Globus pallidus (tissue), 1 donor: ENCODE measurements around the gene SERPINA1.

Experiments used
- DNase-seq: peaks from one replicate; pipeline ENCODE4 v3.0.0-alpha.2; 2015; ENCODE audit warnings: low spot score

Gene SERPINA1

DNA sequence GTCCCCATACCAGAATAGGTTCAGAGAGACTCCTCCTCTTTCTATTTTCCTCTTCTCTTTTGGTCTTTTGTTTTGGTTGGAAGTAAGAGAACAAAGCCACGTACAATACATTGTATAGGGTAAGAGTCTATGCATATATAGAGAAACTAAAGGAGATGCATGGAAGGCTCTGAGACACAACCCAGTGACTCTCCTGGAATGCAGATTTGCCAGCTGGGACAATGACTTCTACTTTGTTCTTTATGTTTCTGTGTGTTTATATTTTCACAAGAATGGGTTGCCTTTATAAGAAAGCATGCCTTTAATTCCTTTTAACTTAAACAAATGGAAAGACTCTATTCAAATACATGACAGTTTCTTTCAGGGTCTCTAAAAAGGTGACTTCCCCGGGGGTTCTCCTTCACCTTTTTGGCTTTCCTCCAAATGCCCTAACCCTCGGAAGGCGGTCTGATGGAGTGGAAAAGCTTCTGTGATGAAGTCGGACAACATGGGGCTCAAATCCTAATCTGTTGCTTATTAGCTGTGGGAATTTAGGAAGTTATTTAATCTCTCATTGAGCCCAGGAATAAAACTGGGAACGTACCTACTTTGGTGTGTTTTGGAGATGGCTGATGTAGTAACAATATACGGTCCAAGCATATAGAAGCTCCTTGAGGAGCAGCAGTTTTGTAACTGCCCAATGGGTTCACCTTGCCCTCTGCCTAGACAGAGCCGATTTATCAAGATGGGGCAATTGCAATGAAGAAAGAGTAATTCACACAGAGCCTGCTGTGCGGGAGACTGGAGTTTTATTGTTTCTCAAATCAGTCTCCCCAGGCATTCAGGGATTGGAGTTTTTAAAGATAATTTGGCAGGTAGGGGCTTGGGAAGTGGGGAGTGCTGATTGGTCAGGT lies 9.1 kb upstream of the SERPINA1 start:
- DNase-seq: no peak

DNA sequence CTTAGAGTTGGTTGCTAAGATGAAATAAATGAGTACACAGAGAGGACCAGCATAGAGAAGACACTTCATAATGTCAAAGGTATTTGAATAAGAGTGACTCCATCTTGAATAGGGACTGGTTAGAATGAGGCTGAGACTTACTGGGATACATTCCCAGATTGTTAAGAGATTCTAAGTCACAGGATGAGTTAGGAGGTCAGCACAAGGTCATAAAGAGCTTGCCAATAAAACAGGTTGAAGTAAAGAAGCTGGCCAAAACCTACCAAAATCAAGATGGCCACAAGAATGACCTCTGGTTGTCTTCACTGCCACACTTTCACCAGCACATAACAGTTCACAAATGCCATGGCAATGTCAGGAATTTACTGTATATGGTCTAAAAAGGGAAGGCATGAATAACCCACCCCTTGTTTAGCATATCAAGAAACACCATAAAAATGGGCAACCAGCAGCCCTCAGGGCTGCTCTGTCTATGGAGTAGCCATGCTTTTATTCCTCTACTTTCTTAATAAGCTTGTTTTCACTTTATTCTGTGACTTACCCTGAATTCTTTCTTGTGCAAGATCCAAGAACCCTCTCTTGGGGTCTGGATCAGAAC lies 8.3 kb upstream of the SERPINA1 start:
- DNase-seq: no peak

GRCh38 chr14:94395888-94396574 lies 7.6 kb upstream of the SERPINA1 start:
- DNase-seq: no peak

- DNase-seq: no peak
These were observed 7.0 kb upstream of the SERPINA1 start for GRCh38 chr14:94395282-94395887.

DNA sequence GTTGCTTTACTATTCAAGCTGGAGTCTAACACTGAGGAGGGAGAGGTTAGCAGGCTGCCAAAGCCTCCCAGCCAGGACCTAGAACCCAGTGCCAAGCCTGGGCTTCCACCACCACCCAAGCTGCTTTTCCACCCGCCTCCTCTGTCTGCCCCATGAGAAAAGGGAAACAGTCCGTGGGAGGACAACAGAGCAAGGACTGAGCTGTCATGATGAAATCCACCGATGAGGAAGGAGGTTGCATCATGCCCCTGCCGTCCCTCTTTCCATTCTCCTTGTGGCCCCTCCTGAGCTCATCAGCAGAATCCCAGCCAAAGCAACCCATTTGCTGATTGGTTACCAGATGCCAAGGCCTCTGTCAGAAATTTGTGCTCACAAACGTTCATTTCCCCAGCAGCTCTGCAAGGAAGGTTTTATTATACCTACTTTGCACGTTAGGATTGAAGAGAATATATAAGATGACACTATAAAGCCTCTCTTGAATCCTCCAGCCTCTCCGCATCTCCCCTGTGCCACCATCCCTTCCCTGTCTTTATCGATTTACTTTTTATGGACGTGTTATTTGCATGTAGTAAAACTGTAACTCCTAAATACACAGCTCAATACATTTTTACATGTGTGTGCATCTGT lies 6.3 kb upstream of the SERPINA1 start:
- peak; percentile 53 for DNase-seq

- no peak for DNase-seq
These were observed 5.7 kb upstream of the SERPINA1 start for GRCh38 chr14:94394025-94394493.

GRCh38 chr14:94393474-94393873 lies 5.1 kb upstream of the SERPINA1 start:
- DNase-seq: no peak

DNA sequence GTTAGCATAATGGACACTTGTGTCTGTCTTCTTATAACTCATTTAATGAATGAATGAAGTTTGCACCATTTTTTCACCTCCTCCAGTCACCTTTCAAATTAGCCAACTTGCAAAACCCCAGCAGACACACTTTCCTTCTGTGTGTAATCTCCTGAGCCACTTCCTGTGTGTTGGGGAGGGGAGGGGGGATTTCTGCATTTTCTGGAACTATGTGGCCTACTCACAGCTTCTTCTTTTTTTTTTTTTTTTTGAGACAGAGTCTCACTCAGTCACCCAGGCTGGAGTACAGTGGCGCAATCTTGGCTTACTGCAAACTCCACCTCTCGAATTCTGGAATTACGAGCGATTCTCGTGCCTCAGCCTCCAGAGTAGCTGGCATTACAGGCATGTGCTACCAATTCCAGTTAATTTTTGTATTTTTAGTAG lies 4.1 kb upstream of the SERPINA1 start:
- peak; percentile 48 for DNase-seq

- no peak for DNase-seq
These were observed 3.0 kb upstream of the SERPINA1 start for GRCh38 chr14:94391281-94391975.

GRCh38 chr14:94390372-94391086 lies 2.1 kb upstream of the SERPINA1 start:
- peak; percentile 52 for DNase-seq

- DNase-seq: no peak
These were observed 1.4 kb upstream of the SERPINA1 start for GRCh38 chr14:94389731-94390371.

DNA sequence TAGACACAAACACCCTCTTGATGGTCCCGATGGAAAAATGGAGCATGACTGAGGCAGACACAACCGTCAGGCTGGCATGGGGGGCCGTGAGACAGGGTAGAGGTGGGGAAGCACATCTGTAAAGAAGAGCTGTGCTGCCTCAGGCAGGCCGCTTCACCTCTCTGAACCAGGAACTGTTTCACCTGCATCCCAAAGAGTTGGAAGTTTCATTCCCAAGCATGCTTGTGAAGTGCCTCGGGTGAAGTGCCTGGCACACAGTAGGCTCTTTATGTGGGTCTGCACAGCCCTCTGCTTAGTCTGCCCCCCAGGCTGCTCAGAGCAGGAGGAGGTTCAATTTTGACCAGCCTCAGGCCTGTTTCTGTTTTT lies 685 bp upstream of the SERPINA1 start:
- DNase-seq: no peak

- no peak for DNase-seq
These were observed 397 bp downstream of the SERPINA1 start for GRCh38 chr14:94388027-94388383.

DNA sequence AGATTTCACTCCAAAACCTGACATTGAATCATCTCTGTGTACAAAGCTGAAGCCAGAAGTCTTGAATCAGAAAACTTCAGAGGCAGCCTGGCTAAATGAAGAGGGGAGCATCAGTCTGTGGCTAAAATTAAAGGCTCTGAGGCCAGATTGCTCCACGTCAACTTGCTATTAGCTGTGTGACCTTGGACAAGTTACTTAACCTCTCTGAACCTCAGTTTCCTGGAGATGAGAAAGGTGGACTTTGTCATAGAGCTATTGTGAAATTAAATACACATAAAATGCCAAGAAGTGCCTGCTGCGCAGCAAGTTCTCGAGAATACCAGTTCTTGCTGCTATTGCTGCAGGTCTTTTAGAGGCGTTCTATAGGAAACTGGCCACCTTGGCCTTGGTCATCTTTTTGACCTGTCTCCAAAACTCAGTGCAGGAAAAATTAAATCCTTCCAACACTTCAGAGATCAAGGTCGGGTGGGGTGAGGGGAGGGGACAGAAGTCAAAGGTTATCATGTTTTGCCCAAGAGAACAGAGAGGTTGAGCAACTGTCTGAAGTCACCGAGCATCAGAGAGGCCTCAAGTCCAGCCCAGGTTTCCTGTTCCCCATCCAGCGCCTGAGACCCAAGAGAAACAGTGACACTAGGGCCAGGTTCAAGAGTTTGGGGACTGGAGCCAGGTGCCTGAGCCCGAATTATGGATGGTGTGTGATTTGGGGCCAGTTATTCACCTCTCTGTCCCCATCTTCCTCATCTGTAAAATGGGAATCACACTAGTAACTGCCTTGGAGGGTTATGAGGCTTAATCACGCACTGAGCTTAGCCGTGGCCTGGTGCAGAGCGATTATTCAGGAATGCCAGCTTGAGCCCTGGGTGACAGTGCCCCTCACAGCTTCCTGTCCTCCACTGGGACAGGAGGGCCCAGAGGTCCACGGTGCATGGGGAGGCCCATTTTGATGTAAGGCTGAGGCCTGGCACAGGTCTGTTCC lies 1.1 kb downstream of the SERPINA1 start:
- DNase-seq: no peak

DNA sequence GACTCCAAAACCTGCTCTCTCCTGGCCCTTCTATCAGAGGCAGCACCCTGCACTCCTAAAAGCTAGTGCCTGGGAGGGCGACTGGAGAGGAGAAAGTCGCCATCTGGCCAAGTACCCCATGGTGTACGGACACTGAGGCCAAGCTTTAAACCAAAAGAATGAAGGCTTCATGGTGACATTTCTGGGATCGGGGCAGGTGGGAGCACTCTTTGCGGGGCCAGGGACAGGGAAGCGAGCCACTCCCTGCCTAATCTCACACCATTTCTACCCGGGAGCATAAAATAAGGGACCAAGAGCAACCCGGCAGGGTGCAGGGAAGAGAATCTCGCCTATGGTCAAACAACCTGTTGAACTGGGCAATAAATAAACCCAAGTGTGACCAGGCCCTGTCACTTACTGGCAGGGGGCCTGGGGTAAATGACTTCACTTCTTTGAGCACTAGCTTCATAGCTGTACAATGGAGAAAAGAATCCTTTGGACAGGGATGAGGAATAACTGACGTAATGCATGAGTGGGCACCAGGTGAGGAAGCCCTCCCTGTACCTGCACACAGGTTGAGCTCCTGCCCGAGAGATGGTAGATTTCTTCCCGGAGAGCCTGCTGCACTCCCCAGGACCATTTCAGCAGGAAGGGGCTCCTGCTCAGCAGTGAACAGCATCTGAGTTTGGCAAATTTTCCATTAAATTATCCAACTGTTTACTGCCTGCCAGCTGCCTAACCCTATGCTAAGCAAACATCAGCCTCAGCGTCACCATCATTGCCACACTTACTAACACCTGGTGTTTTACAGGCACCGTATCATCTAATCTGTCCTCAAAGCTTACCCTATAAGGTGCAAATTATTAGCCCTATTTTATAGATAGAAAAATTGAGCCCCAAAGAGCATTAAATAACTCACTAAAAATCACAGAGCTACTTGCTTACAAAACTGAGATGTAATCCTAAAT lies 2.0 kb downstream of the SERPINA1 start:
- DNase-seq: no peak

GRCh38 chr14:94385553-94386057 lies 2.8 kb downstream of the SERPINA1 start:
- no peak for DNase-seq

- DNase-seq: no peak
These were observed 4.1 kb downstream of the SERPINA1 start for GRCh38 chr14:94384342-94384741.

- DNase-seq: no peak
These were observed 4.6 kb downstream of the SERPINA1 start for GRCh38 chr14:94383777-94384176.
